ENCODE data around the gene COX7C. TPM values are rescaled to one million over a fixed set of nuclear protein-coding genes. Genes with fewer than 3 reads are reported as not detected.

Gene COX7C
- total RNA-seq, 1 donor = 139 TPM

DNA sequence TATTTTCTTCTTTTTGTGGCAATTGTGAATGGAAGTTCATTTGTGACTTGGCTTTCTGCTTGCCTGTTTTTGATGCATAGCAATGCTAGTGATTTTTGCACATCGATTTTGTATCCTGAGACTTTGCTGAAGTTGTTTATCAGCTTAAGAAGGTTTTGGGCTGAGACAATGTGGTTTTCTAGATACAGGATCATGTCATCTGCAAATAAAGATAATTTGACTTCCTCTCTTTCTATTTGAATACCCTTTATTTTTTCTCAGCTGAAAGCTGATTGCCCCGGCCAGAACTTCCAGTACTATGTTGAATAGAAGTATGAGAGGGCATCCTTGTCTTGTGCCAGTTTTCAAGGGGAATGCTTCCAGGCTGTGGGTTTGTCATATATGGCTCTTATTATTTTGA lies 43.0 kb downstream of the COX7C start:
- DNase-seq (ENCODE audit: low read depth in 2 of 3, low spot score in 2 of 3) = peak in 2 of 3 donors; percentile 5 to 16

DNA sequence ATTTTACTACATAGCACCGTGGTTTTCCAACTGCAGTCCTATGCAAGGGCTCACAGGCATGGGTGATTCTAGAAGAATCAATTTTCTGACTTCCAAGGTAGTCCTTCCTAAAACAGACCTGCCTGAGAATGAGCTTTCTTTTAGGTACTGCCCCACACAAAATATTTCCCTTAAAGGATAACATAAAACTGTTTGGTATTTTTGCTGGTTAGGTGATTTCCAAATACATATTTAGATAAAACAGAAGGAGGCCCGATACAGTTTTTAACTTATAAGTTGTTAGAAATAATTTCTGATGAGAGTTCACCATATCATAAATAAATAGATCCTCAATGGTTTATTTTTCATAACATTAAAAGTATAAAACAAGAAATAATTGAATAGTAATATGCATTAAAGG lies 46.4 kb downstream of the COX7C start:
- DNase-seq (ENCODE audit: low read depth in 2 of 3, low spot score in 2 of 3) = no peak

DNA sequence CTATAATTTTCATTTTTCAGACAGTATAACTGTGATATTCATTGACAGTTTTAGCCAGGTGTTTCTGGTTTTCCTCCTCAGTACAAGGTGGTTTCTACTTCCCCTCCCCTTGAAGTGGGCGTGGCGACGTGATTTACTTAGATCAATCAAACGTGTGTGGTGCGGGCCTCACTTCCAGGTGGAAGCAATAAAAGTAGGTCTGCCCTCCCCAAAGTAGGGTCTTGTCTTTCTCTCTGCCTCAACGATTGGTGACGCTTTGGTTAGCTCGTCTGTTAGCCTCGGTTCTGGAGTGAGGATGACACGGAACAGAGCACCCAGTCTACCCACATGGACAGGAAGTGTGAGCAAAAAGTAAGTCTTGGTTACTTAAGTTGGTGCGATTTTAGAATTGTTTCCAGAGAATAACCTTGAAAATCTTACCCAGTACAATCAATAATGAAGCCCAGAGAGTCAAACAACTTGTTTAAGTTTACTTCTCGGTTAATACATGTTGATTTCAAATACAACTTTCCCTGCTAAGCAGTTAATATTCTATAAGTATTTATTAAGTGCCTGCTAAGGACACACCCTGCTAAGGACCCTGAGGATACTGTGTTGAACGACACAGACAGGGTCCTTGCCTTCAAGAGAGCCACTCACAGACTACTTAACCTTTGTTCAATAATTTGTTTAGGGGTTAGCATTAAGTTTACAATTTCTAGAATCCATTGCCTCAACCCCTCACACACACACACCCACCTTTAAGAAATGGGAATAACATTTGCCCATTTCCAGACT lies 48.4 kb downstream of the COX7C start:
- no peak for DNase-seq (ENCODE audit: low read depth in 2 of 3, low spot score in 2 of 3)

DNA sequence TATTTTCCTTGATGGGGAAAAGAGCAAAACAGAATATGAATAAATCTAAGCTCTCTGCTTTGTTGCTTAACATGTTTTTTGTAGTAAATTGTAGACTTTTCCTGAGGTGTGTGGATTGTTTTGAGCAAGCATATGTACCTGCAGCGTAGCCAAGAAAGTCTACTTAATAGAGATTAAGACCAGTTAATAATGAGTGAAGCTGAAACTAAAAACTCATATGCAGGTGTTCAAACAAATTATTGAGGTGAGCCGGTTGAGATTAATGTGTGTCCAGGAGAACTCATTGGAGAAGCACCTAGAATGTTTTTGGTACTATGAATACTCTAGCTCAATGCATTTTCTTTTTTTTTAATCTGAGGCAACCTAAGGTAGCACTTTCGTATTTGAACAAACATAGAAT lies 49.2 kb downstream of the COX7C start:
- DNase-seq (ENCODE audit: low read depth in 2 of 3, low spot score in 2 of 3) = no peak

Small RNA genes lying within 50 kb of the gene (small RNA-seq; reads per million reads assigned to genes)
- gene RNU6-804P = not detected
